HL-60 (cell line): ENCODE data around the gene FGF14.

Experiments
- CTCF ChIP-seq: IDR thresholded peaks from one replicate; pipeline ENCODE4 v1.5.1; 2011; ENCODE audit warnings: low read length, control low read depth, inconsistent platforms; ENCODE audit not compliant: insufficient read depth
- GABPA ChIP-seq: IDR thresholded peaks from 2 replicates; pipeline ENCODE4 v1.6.1; 2012; ENCODE audit warnings: low read depth
- POLR2AphosphoS5 ChIP-seq: IDR thresholded peaks from 2 replicates; pipeline ENCODE4 v1.6.1; 2012; ENCODE audit warnings: low read depth
- REST ChIP-seq: IDR thresholded peaks from 2 replicates; pipeline ENCODE4 v1.6.1; 2012; ENCODE audit warnings: low read depth; ENCODE audit not compliant: insufficient replicate concordance
- SPI1 ChIP-seq: IDR thresholded peaks from 2 replicates; pipeline ENCODE4 v1.6.1; 2012; ENCODE audit warnings: low read depth, mild to moderate bottlenecking, borderline replicate concordance

- no peak for TF ChIP-seq CTCF
- no peak for TF ChIP-seq REST
- no peak for TF ChIP-seq GABPA
- TF ChIP-seq POLR2AphosphoS5 = no peak
- TF ChIP-seq SPI1 = no peak
These were observed 560.1 kb downstream of the FGF14 start for GRCh38 chr13:101841698-101842097.
